Activated T-cell treated with anti-CD3 and anti-CD28 coated beads, Interleukin-2, amount 50 U/mL, for 72 hours (primary cell): ENCODE measurements around the gene PCDHGB4. TPM values are rescaled to one million over a fixed set of nuclear protein-coding genes. Genes with fewer than 3 reads are reported as not detected.
"Not testable (repeated sequence)": the region's sequence is repeated elsewhere in the genome, so short reads cannot be mapped to it uniquely, and the experiment has no call there.

Source experiments
- ATAC-seq, 2 donors: fragments of 150-1000 bp; cut with Tn5 transposase; replicated peaks in 1 of 2; 2 replicates each; pipeline ENCODE4 v1.10.0; 2021; ENCODE audit warnings: moderate library complexity in 2 of 2, mild to moderate bottlenecking in 1 of 2
- DNase-seq, 2 donors: peaks; one replicate each; pipeline ENCODE4 v3.0.0; 2021 to 2022; ENCODE audit warnings: mixed read lengths in 1 of 2
- H3K27ac Mint-ChIP-seq: one replicate; pipeline ENCODE4 v1.8.0; 2022; ENCODE audit warnings: mild to moderate bottlenecking, moderate library complexity, mixed read lengths
- H3K27me3 Mint-ChIP-seq: one replicate; pipeline ENCODE4 v1.8.0; 2022; ENCODE audit warnings: low read depth, mixed read lengths
- H3K36me3 Mint-ChIP-seq, 2 donors: one replicate each; pipeline ENCODE4 v1.8.0; 2022; ENCODE audit warnings: mixed read lengths in 2 of 2, mild to moderate bottlenecking in 1 of 2; ENCODE audit not compliant: insufficient read depth in 2 of 2
- H3K4me1 Mint-ChIP-seq: one replicate; pipeline ENCODE4 v1.8.0; 2022; ENCODE audit warnings: low read depth, mixed read lengths
- H3K4me3 Mint-ChIP-seq, 2 donors: one replicate each; pipeline ENCODE4 v1.8.0; 2022; ENCODE audit warnings: mild to moderate bottlenecking in 2 of 2, mixed read lengths in 2 of 2, moderate library complexity in 2 of 2
- H3K9me3 Mint-ChIP-seq, 2 donors: one replicate each; pipeline ENCODE4 v1.8.0; 2022; ENCODE audit warnings: mixed read lengths in 2 of 2
- total RNA-seq, 2 donors: library from RNA; stranded (reverse); gene quantifications; one replicate each; pipeline ENCODE4 v1.2.3, GENCODE V29; 2022

PCDHGB4 gene
- total RNA-seq, 2 donors from 2014 or later: not detected

DNA sequence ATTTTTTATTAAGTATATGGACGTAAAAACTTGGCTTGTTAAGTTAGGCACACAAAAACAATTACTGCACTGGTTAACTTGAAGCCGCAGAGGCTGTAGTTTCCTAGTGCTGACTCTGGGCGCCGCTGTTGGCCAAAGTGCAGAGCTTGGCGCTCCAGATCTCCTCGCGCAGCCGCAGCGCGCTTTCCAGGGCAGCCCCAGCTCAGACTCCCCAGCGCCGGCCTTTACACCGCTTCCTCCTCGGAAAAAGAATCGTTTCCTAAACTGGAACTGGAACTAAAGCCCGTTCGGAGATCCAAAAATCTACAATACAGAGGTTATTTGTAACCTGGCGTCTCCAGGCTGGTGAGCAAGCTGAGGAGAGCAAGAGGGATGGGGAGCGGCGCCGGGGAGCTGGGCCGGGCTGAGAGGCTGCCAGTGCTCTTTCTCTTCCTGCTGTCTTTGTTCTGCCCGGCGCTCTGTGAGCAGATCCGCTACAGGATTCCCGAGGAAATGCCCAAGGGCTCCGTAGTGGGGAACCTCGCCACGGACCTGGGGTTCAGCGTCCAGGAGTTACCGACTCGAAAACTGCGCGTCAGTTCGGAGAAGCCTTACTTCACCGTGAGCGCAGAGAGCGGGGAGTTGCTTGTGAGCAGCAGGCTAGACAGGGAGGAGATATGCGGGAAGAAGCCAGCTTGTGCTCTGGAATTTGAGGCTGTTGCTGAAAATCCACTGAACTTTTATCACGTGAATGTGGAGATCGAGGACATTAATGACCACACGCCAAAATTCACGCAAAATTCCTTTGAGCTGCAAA lies 10.5 kb downstream of the PCDHGB4 start, which contains the start of gene PCDHGB5:
TSS of gene PCDHGB5 (plus strand) at position 192 of the 796 bp plus-strand sequence. CDS start at position 373, 181 bp downstream.
- peak within 1 kb of the TSS; percentile 70 for H3K4me3 Mint-ChIP-seq
- peaks cover 15 to 29% of the 10 kb centered on the region in 2 donors for H3K36me3 Mint-ChIP-seq
- peak; percentile 70 to 81 for ATAC-seq
- DNase-seq: peak; percentile 38 to 51
- not testable (repeated sequence) for H3K9me3 Mint-ChIP-seq, H3K27ac Mint-ChIP-seq, H3K4me1 Mint-ChIP-seq
- H3K27me3 Mint-ChIP-seq: peaks cover 72% of the 10 kb centered on the region

DNA sequence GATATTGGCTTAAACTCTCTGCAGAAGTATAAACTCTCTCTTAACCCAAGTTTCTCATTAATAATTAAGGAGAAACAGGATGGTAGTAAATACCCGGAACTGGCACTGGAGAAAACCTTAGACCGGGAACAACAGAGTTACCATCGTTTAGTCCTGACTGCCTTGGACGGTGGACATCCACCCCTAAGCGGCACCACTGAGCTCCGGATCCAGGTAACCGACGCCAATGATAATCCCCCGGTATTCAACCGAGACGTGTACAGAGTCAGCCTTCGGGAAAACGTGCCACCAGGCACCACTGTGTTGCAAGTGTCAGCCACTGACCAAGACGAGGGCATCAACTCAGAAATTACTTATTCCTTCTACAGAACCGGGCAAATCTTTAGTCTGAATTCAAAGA lies 11.1 kb downstream of the PCDHGB4 start:
- ATAC-seq (no peak), DNase-seq (no peak)
- Mint-ChIP-seq H3K36me3 (peaks cover 15 to 23% of the 10 kb centered on the region in 2 donors), H3K27me3 (peaks cover 72% of the 10 kb centered on the region), H3K4me3 (peak overlapping the region in 1 of 2 donors; percentile 6), H3K27ac (no peak overlapping the region), H3K4me1 (peaks cover 8% of the 10 kb centered on the region), H3K9me3 (peaks cover 6 to 8% of the 10 kb centered on the region in 2 donors)

DNA sequence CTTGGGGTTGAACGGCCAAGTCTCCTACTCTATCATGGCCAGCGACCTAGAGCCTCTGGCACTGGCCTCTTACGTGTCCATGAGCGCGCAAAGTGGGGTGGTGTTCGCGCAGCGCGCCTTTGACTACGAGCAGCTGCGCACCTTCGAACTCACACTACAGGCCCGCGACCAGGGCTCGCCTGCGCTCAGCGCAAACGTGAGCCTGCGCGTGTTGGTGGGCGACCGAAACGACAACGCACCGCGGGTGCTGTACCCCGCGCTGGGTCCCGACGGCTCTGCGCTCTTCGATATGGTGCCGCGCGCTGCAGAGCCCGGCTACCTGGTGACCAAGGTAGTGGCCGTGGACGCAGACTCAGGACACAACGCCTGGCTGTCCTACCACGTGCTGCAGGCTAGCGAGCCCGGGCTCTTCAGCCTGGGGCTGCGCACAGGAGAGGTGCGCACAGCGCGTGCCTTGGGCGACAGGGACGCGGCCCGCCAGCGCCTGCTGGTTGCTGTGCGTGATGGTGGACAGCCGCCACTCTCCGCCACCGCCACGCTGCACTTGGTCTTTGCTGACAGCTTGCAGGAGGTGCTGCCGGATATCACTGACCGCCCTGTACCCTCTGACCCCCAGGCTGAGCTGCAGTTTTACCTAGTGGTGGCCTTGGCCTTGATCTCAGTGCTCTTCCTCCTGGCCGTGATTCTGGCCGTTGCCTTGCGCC lies 12.2 kb downstream of the PCDHGB4 start:
- H3K9me3 Mint-ChIP-seq: peaks cover 2 to 5% of the 10 kb centered on the region in 2 donors
- no peak overlapping the region for H3K27ac Mint-ChIP-seq
- H3K4me1 Mint-ChIP-seq: peaks cover 10% of the 10 kb centered on the region
- H3K4me3 Mint-ChIP-seq: no peak overlapping the region
- no peak for ATAC-seq
- DNase-seq: no peak
- H3K36me3 Mint-ChIP-seq: peaks cover 11 to 23% of the 10 kb centered on the region in 2 donors
- H3K27me3 Mint-ChIP-seq: peaks cover 72% of the 10 kb centered on the region

DNA sequence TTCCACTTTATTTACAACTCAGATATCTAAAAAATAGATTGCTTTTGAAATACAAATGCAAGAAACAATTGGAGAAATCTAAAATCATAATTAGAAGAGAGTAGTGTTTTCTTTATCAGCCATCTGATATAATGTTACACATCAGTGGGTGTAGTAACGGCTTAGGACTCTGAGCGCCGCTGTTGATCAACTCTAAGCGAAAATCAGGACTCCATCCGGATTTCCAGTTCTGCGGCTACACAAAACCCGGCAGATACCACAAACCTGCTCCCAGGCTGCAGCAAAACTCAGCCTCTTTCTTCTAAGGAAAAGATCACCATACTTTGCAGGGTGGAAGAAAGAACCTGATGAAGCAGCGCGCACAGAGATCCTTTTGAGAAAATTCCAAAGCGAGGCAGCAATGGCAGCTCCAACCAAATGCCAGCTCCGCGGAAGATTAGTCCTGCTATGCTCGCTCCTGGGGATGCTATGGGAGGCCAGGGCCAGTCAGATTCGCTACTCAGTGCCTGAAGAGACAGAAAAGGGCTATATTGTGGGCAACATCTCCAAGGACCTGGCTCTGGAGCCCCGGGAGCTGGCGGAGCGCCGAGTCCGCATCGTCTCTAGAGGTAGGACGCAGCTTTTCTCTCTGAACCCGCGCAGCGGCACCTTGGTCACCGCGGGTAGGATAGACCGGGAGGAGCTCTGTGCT lies 15.2 kb downstream of the PCDHGB4 start, which contains the start of gene PCDHGA9:
TSS of gene PCDHGA9 (plus strand) at position 226 of the 691 bp plus-strand sequence. CDS start at position 401, 175 bp downstream.
- Mint-ChIP-seq H3K4me1 (peaks cover 10% of the 10 kb centered on the region), H3K27ac (peak within 1 kb of the TSS; percentile 82), H3K4me3 (peak within 1 kb of the TSS; percentile 67 to 75), H3K36me3 (peaks cover 16 to 20% of the 10 kb centered on the region in 2 donors), H3K9me3 (peaks cover 4 to 6% of the 10 kb centered on the region in 2 donors), H3K27me3 (peaks cover 77% of the 10 kb centered on the region)
- no peak for ATAC-seq
- no peak for DNase-seq

DNA sequence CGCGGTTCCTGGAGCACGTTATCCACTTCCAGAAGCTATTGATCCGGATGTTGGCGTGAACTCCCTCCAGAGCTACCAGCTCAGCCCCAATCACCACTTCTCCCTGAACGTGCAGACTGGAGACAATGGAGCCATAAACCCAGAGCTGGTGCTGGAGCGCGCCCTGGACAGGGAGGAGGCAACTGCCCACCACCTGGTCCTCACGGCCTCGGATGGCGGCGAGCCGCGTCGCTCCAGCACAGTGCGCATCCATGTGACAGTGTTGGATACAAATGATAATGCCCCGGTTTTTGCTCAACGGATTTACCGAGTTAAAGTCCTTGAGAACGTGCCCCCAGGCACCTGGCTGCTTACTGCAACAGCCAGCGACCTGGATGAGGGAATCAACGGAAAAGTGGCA lies 15.9 kb downstream of the PCDHGB4 start:
- DNase-seq (no peak), ATAC-seq (no peak)
- no peak overlapping the region for H3K27ac Mint-ChIP-seq
- H3K9me3 Mint-ChIP-seq: peaks cover 4 to 6% of the 10 kb centered on the region in 2 donors
- peaks cover 10% of the 10 kb centered on the region for H3K4me1 Mint-ChIP-seq
- peaks cover 17 to 24% of the 10 kb centered on the region in 2 donors for H3K36me3 Mint-ChIP-seq
- H3K4me3 Mint-ChIP-seq: no peak overlapping the region
- peaks cover 83% of the 10 kb centered on the region for H3K27me3 Mint-ChIP-seq

DNA sequence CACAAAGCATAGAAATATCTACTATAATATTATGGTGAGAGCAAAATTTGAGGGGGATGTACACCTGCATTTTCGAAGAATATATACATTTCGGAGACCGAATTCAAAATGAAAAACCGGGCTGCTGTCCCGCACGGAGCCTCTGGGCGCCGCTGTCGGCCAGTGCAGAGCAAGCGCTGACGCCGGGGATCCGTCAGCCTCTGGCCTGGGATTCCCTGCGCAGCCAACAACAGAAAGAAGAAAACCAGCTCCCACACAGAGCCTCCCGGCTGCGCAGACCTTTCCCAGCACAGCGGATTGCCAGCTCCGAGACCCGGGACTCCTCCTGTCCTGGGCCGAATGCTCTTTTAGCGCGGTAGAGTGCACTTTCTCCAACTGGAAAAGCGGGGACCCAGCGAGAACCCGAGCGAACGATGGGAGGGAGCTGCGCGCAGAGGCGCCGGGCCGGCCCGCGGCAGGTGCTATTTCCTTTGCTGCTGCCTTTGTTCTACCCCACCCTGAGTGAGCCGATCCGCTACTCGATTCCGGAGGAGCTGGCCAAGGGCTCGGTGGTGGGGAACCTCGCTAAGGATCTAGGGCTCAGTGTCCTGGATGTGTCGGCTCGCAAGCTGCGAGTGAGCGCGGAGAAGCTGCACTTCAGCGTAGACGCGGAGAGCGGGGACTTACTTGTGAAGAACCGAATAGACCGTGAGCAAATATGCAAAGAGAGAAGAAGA lies 20.4 kb downstream of the PCDHGB4 start, which contains the start of gene PCDHGB6:
TSS of gene PCDHGB6 (plus strand) at position 232 of the 716 bp plus-strand sequence. CDS start at position 414, 182 bp downstream.
- DNase-seq (peak; percentile 41 to 53), ATAC-seq (peak; percentile 55 to 59)

DNA sequence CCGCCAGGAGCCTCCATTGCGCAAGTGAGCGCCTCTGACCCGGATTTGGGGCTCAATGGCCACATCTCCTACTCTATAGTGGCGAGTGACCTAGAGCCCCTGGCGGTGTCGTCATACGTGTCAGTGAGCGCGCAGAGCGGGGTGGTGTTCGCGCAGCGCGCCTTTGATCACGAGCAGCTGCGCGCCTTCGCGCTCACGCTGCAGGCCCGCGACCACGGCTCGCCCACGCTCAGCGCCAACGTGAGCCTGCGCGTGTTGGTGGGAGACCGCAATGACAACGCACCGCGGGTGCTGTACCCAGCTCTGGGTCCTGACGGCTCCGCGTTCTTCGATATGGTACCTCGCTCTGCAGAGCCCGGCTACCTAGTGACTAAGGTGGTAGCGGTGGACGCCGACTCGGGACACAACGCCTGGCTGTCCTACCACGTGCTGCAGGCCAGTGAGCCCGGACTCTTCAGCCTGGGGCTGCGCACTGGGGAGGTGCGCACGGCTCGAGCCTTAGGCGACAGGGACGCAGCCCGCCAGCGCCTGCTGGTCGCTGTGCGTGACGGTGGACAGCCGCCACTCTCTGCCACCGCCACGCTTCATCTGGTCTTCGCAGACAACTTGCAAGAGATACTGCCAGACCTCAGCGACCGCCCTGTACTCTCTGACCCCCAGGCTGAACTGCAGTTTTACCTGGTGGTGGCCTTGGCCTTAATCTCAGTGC lies 22.3 kb downstream of the PCDHGB4 start:
- H3K4me1 Mint-ChIP-seq: peaks cover 25% of the 10 kb centered on the region

More for the DNA sequence above, 20.4 kb downstream of the PCDHGB4 start, which contains the start of gene PCDHGB6:
- H3K4me1 Mint-ChIP-seq: peaks cover 13% of the 10 kb centered on the region
- peaks cover 14 to 27% of the 10 kb centered on the region in 2 donors for H3K36me3 Mint-ChIP-seq
- peaks cover 8 to 11% of the 10 kb centered on the region in 2 donors for H3K9me3 Mint-ChIP-seq
- peak within 1 kb of the TSS; percentile 68 for H3K27ac Mint-ChIP-seq
- peak within 1 kb of the TSS; percentile 58 to 67 for H3K4me3 Mint-ChIP-seq
- peaks cover 81% of the 10 kb centered on the region for H3K27me3 Mint-ChIP-seq

DNA sequence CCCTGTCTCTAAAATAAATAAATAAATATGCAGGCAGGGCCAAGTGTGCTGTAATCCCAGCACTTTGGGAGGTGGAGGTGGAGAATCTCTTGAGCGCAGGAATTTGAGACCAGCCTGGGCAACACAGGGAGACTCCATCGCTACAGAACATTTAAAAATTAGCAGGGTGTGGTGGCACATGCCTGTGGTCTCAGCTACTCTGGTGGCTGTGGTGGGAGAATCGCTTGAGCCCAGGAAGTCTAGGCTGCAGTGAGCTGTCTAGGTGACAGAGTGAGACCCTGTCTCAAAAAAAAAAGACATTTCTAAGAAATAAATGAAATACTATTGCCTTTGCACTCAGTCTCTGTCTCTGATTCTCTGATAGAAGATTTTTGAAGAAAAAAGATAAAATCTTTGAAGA lies 24.1 kb downstream of the PCDHGB4 start:
- Mint-ChIP-seq H3K27ac (no peak overlapping the region), H3K9me3 (peaks cover 8 to 12% of the 10 kb centered on the region in 2 donors), H3K27me3 (peaks cover 79% of the 10 kb centered on the region), H3K4me1 (peaks cover 31% of the 10 kb centered on the region), H3K4me3 (no peak overlapping the region), H3K36me3 (peaks cover 14 to 31% of the 10 kb centered on the region in 2 donors)
- DNase-seq (no peak), ATAC-seq (no peak)

More for the DNA sequence above, 22.3 kb downstream of the PCDHGB4 start:
- Mint-ChIP-seq H3K27ac (no peak overlapping the region), H3K4me3 (no peak overlapping the region), H3K36me3 (peaks cover 18 to 35% of the 10 kb centered on the region in 2 donors), H3K27me3 (peaks cover 84% of the 10 kb centered on the region), H3K9me3 (peaks cover 11 to 12% of the 10 kb centered on the region in 2 donors)
- no peak for ATAC-seq
- no peak for DNase-seq

DNA sequence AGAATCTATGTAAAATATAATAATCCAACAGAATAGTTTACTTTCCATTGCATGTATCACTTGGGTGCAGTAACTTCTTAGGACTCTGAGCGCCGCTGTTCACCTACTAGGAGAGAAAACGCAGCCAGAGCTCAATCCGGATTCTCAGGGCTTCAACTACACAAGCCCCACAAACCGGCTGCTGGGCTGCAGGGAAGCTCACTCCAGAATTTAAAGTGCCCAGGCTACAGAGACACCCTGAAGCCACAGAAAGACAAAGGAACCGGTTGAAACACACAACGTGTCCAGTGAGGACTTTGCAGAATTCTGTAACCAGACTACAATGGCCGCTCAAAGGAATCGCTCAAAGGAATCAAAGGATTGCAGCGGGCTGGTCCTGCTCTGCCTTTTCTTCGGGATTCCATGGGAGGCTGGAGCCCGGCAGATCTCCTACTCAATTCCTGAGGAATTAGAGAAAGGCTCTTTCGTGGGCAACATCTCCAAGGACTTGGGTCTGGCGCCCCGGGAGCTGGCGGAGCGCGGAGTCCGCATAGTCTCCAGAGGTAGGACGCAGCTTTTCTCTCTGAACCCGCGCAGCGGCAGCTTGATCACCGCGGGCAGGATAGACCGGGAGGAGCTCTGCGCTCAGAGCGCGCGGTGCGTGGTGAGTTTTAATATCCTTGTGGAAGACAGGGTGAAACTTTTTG lies 25.5 kb downstream of the PCDHGB4 start, which contains the start of gene PCDHGA10:
TSS of gene PCDHGA10 (plus strand) at position 134 of the 686 bp plus-strand sequence. CDS start at position 323, 189 bp downstream.
- DNase-seq: peak; percentile 61 to 69
- H3K27me3 Mint-ChIP-seq: peaks cover 79% of the 10 kb centered on the region
- ATAC-seq: peak; percentile 80 to 81
- peaks cover 10 to 12% of the 10 kb centered on the region in 2 donors for H3K9me3 Mint-ChIP-seq
- peaks cover 35% of the 10 kb centered on the region for H3K4me1 Mint-ChIP-seq
- peak within 1 kb of the TSS; percentile 91 to 92 for H3K4me3 Mint-ChIP-seq
- H3K36me3 Mint-ChIP-seq: peaks cover 17 to 28% of the 10 kb centered on the region in 2 donors
- H3K27ac Mint-ChIP-seq: peak within 1 kb of the TSS; percentile 82

DNA sequence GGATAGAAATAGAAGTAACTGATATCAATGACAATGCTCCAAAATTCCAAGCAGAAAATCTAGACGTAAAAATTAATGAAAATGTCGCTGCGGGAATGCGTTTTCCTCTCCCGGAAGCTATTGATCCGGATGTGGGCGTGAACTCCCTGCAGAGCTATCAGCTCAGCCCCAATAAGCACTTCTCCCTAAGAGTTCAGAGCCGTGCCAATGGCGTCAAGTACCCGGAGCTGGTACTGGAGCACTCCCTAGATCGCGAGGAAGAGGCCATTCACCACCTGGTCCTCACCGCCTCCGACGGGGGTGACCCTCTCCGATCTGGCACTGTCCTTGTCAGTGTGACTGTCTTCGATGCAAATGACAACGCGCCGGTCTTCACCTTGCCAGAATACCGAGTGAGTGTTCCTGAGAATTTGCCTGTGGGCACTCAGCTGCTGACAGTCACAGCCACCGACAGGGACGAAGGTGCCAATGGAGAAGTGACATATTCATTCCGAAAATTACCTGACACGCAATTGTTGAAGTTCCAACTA lies 26.1 kb downstream of the PCDHGB4 start:
- DNase-seq (no peak), ATAC-seq (no peak)
- peak overlapping the region; percentile 91 to 92 for H3K4me3 Mint-ChIP-seq
- peak overlapping the region; percentile 82 for H3K27ac Mint-ChIP-seq
- peaks cover 12 to 13% of the 10 kb centered on the region in 2 donors for H3K9me3 Mint-ChIP-seq
- peaks cover 20 to 29% of the 10 kb centered on the region in 2 donors for H3K36me3 Mint-ChIP-seq
- H3K4me1 Mint-ChIP-seq: peaks cover 37% of the 10 kb centered on the region
- peaks cover 79% of the 10 kb centered on the region for H3K27me3 Mint-ChIP-seq
